GM23248 (cell line): ENCODE data around the gene KCNA5. TPM values are rescaled to one million over a fixed set of nuclear protein-coding genes. Genes with fewer than 3 reads are reported as not detected.

ENCODE experiments used
- DNase-seq: peaks from one replicate; pipeline ENCODE4 v3.0.0-alpha.2; 2015
- H2AFZ ChIP-seq: fragments of 200-600 bp; sonication (generic); 2 replicates; pipeline ENCODE4 v1.6.1; 2016; ENCODE audit warnings: antibody characterized with exemption
- H3F3A ChIP-seq: fragments of 200-600 bp; sonication (generic); 2 replicates; pipeline ENCODE4 v1.6.1; 2016; ENCODE audit warnings: mild to moderate bottlenecking, antibody characterized with exemption, mixed run types; ENCODE audit not compliant: insufficient read depth
- H3K27ac ChIP-seq: fragments of 200-600 bp; sonication (generic); 2 replicates; pipeline ENCODE4 v1.5.1; 2016; ENCODE audit warnings: mild to moderate bottlenecking
- H3K27me3 ChIP-seq: fragments of 200-600 bp; sonication (generic); replicated peaks from 2 replicates; pipeline ENCODE4 v1.6.1; 2016; ENCODE audit warnings: mild to moderate bottlenecking; ENCODE audit not compliant: insufficient read depth
- H3K36me3 ChIP-seq: fragments of 200-600 bp; sonication (generic); 2 replicates; pipeline ENCODE4 v1.6.1; 2016; ENCODE audit warnings: low read depth, mild to moderate bottlenecking
- H3K4me1 ChIP-seq: fragments of 200-600 bp; sonication (generic); 2 replicates; pipeline ENCODE4 v1.6.1; 2016; ENCODE audit warnings: mild to moderate bottlenecking; ENCODE audit not compliant: insufficient read depth
- H3K4me2 ChIP-seq: fragments of 200-600 bp; sonication (generic); one replicate; pipeline ENCODE4 v1.6.1; 2016; ENCODE audit warnings: mild to moderate bottlenecking; ENCODE audit not compliant: unreplicated experiment
- H3K4me3 ChIP-seq: fragments of 200-600 bp; sonication (generic); 2 replicates; pipeline ENCODE4 v1.5.1; 2016; ENCODE audit warnings: mild to moderate bottlenecking
- H3K79me2 ChIP-seq: fragments of 200-600 bp; sonication (generic); 2 replicates; pipeline ENCODE4 v1.6.1; 2016; ENCODE audit warnings: mild to moderate bottlenecking; ENCODE audit not compliant: insufficient read depth
- H3K9ac ChIP-seq: fragments of 200-600 bp; sonication (generic); 2 replicates; pipeline ENCODE4 v1.6.1; 2016; ENCODE audit warnings: mild to moderate bottlenecking
- H3K9me2 ChIP-seq: fragments of 200-600 bp; sonication (generic); 2 replicates; pipeline ENCODE4 v1.6.1; 2016; ENCODE audit warnings: mixed run types, mild to moderate bottlenecking, moderate library complexity; ENCODE audit not compliant: insufficient read depth
- H3K9me3 ChIP-seq: fragments of 200-600 bp; sonication (generic); one replicate; pipeline ENCODE4 v1.6.1; 2017; ENCODE audit warnings: low read depth
- H4K20me1 ChIP-seq: fragments of 200-600 bp; sonication (generic); 2 replicates; pipeline ENCODE4 v1.6.0; 2016; ENCODE audit not compliant: insufficient read depth
- EZH2 ChIP-seq: fragments of 200-600 bp; sonication (generic); IDR thresholded peaks from 2 replicates; pipeline ENCODE4 v1.6.1; 2018; ENCODE audit warnings: antibody characterized with exemption, mild to moderate bottlenecking; ENCODE audit not compliant: insufficient read depth, poor library complexity, severe bottlenecking
- EZH2phosphoT487 ChIP-seq: fragments of 200-600 bp; sonication (generic); IDR thresholded peaks from 2 replicates; pipeline ENCODE4 v1.6.1; 2018; ENCODE audit warnings: antibody characterized with exemption, moderate library complexity, mild to moderate bottlenecking, low read depth; ENCODE audit not compliant: insufficient read depth
- WGBS, 2 experiments: methylation state at CpG; one replicate each; pipeline ENCODE4 v1.1.6; 2015 to 2017; ENCODE audit warnings: low lambda C conversion rate in 2 of 2, low coverage in 1 of 2; ENCODE audit errors: missing lambda C conversion rate in 2 of 2; 5-methylcytosine and 5-hydroxymethylcytosine counted together
- in situ Hi-C: fragments of 300-500 bp; cut with MboI; formaldehyde crosslinking; loops from 2 replicates; pipeline ENCODE4 v1.15.0; 2020
- polyA plus RNA-seq: library from polyadenylated mRNA; unstranded; fragments of >200 nt; fragmentation: Nextera tagmentation; extraction: Ambion mirVana; gene quantifications from 2 replicates; pipeline ENCODE4 v1.2.1, GENCODE V29; 2016
- total RNA-seq: library from RNA; depleted of rRNA; stranded (reverse); fragments of >200 nt; shearing (Covaris generic); gene quantifications from 2 replicates; pipeline ENCODE4 v1.2.3, GENCODE V29; 2014

Gene KCNA5
- total and polyA plus RNA-seq, 2 experiments from 2014 or later = not detected

- Histone ChIP-seq H4K20me1 (no peaks in the 10 kb centered on the region), H3K4me2 (no peak overlapping the region), H3K36me3 (no peaks in the 10 kb centered on the region), H3K27ac (no peak overlapping the region), H3F3A (no peaks in the 10 kb centered on the region), H3K4me1 (no peaks in the 10 kb centered on the region), H2AFZ (no peak overlapping the region), H3K27me3 (peaks cover 3% of the 10 kb centered on the region; the same call in 1 of the 2 replicates), H3K9me3 (no peaks in the 10 kb centered on the region), H3K9me2 (no peaks in the 10 kb centered on the region), H3K9ac (no peak overlapping the region), H3K4me3 (no peak overlapping the region), H3K79me2 (no peaks in the 10 kb centered on the region)
- TF ChIP-seq EZH2 (no peak), EZH2phosphoT487 (no peak)
- no peak for DNase-seq
- 79 to 83% methylated on average over 12 of the region's 12 CpGs for whole genome bisulfite sequencing, 2 experiments
- in situ Hi-C loops = no loop called here
These were observed 27.8 kb upstream of the KCNA5 start for GRCh38 chr12:5015711-5016492.

DNA sequence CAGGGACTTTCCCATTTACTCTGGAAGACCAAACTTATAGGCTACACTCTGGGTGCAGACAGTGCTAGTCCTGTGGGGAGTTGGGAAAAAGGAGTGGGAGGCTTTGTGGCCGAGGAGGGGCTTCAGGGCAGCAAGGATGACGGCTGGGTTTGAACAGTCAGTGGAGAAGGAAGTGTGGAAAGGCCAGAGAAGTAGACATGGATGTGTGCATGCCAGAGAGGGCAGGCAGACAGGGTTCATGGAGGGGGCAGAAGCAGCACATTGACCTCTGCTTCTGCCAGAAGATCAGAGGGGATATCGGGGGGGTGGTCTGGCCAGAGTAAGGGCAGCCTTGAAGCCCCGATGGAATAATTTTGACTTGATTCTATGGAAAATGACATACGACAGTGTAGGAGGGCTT lies 27.2 kb upstream of the KCNA5 start:
- no peak overlapping the region for H2AFZ ChIP-seq
- H4K20me1 ChIP-seq = no peaks in the 10 kb centered on the region
- H3K27ac ChIP-seq = no peak overlapping the region
- no peaks in the 10 kb centered on the region for H3K4me1 ChIP-seq
- DNase-seq = no peak
- no peaks in the 10 kb centered on the region for H3F3A ChIP-seq
- no peaks in the 10 kb centered on the region for H3K9me2 ChIP-seq
- TF ChIP-seq EZH2 (no peak), EZH2phosphoT487 (no peak)
- H3K9me3 ChIP-seq = no peaks in the 10 kb centered on the region
- peaks cover 3% of the 10 kb centered on the region; the same call in 1 of the 2 replicates for H3K27me3 ChIP-seq
- no peak overlapping the region for H3K9ac ChIP-seq
- H3K4me2 ChIP-seq = no peak overlapping the region
- no peaks in the 10 kb centered on the region for H3K79me2 ChIP-seq
- 67 to 70% methylated on average over 5 of the region's 5 CpGs for WGBS, 2 experiments
- no peak overlapping the region for H3K4me3 ChIP-seq
- in situ Hi-C loops = no loop called here
- no peaks in the 10 kb centered on the region for H3K36me3 ChIP-seq

DNA sequence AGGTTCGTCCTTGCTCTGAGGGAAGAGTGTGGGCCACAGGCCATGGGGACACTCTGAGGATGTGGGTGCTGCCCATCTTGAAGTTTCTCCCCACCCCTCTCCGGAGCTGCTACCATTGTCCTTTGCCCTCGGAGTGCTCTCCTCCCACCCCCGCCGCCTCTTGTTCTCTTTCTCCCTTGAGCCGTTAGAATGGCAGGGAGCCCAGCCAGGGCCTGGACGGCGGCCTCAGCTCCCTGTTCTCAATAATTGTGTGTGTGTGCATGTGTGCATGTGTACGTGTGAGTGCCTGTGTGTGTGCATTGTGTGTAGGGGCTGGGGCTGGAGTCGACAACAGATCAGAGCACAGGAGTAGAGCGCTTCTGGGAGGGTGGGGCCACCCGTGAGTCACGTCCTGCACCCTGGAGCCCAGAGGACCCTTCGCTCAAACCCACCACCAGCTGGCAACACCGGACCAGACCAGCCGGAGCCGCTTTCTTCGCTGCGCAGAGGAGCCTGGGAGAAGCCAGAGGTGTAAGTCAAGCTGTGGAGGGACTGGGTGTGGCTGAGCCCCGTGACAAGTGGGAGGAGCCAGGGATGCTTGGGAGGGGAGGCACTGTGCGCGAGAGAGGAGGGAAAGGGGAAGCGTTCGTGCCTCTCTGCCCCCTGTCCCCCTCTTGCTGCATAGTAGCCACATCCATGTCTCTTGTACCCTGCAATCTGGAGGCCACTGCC lies 25.9 kb upstream of the KCNA5 start:
- TF ChIP-seq EZH2phosphoT487 (no peak), EZH2 (no peak)
- no peaks in the 10 kb centered on the region for H3K9me2 ChIP-seq
- no peaks in the 10 kb centered on the region for H3K4me1 ChIP-seq
- WGBS, 2 experiments = 75 to 78% methylated on average over 17 to 24 of the region's 24 CpGs
- H2AFZ ChIP-seq = no peak overlapping the region
- no peaks in the 10 kb centered on the region; the same call in 1 of the 2 replicates for H3K27me3 ChIP-seq
- no peak overlapping the region for H3K4me3 ChIP-seq
- no peak overlapping the region for H3K9ac ChIP-seq
- H4K20me1 ChIP-seq = no peaks in the 10 kb centered on the region
- no peak overlapping the region for H3K4me2 ChIP-seq
- in situ Hi-C loops = no loop called here
- H3K79me2 ChIP-seq = no peaks in the 10 kb centered on the region
- H3K9me3 ChIP-seq = no peaks in the 10 kb centered on the region
- H3K36me3 ChIP-seq = no peaks in the 10 kb centered on the region
- DNase-seq = no peak
- H3F3A ChIP-seq = no peaks in the 10 kb centered on the region
- H3K27ac ChIP-seq = no peak overlapping the region

DNA sequence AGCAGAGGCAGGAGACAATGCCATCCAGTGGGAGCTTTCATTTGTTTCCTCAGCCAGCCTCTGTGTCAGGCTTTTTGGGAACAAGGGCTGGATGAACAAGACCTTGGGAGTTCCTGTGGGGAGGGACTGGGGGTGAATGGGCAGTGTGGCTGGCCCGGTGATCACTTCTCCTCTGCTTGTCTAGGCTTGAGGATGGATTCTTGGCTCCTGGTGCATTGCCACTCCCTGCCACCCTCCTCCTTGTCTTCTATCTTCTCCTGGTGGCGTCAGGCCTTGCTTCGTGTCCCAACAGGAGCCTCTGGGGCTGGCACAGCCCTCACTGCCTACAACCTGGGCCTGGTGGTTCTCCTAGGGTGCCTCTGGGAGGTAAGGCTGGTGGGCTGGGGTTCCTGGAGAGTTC lies 25.0 kb upstream of the KCNA5 start:
- no peaks in the 10 kb centered on the region for H3K9me2 ChIP-seq
- H3K27ac ChIP-seq = no peak overlapping the region
- no peak overlapping the region for H3K9ac ChIP-seq
- H3K27me3 ChIP-seq = no peaks in the 10 kb centered on the region; the same call in 1 of the 2 replicates
- H4K20me1 ChIP-seq = no peaks in the 10 kb centered on the region
- no peak for TF ChIP-seq EZH2phosphoT487
- no peak for TF ChIP-seq EZH2
- H3K36me3 ChIP-seq = no peaks in the 10 kb centered on the region
- H3K4me1 ChIP-seq = no peaks in the 10 kb centered on the region
- no peaks in the 10 kb centered on the region for H3K79me2 ChIP-seq
- no peak overlapping the region for H3K4me3 ChIP-seq
- no peaks in the 10 kb centered on the region for H3F3A ChIP-seq
- DNase-seq = no peak
- H2AFZ ChIP-seq = no peak overlapping the region
- WGBS, 2 experiments = 69 to 72% methylated on average over 3 of the region's 3 CpGs
- in situ Hi-C loops = no loop called here
- H3K9me3 ChIP-seq = no peaks in the 10 kb centered on the region
- H3K4me2 ChIP-seq = no peak overlapping the region
